H1 (cell line): ENCODE results near the gene TPM2. TPM values are rescaled to one million over a fixed set of nuclear protein-coding genes. Genes with fewer than 3 reads are reported as not detected.

ENCODE experiments used
- CTCF ChIA-PET: fragments of 300-600 bp; sonication (Branson Sonifier 250); formaldehyde crosslinking; loops from one replicate; lab custom pipeline; 2021; ENCODE audit not compliant: partially characterized antibody; lab: Charles Lee
- POLR2A ChIA-PET: fragments of 300-600 bp; sonication (Branson Sonifier 250); formaldehyde crosslinking; loops from one replicate; lab custom pipeline; 2021; ENCODE audit warnings: inconsistent platforms; ENCODE audit not compliant: partially characterized antibody; lab: Charles Lee
- DNase-seq, 2 experiments: peaks; one replicate each; pipeline versions ENCODE4 v3.0.0 to v3.0.0-alpha.2; 2010 to 2022; ENCODE audit warnings: low spot score in 2 of 2, low read depth in 1 of 2, mixed read lengths in 1 of 2
- FAIRE-seq: peaks from 2 replicates; lab custom pipeline; 2011; peaks lifted over from hg19 to GRCh38; lab: Jason Lieb, UNC
- H2AFZ ChIP-seq: 2 replicates; pipeline ENCODE4 v1.8.1; 2012; ENCODE audit warnings: low read length, inconsistent platforms
- H2AK5ac ChIP-seq: 2 replicates; pipeline ENCODE4 v1.6.1; 2013; ENCODE audit warnings: low read depth, low read length
- H2BK120ac ChIP-seq: replicated peaks from 2 replicates; pipeline ENCODE3; 2013; ENCODE audit warnings: low read depth, low read length, inconsistent platforms
- H2BK12ac ChIP-seq: 2 replicates; pipeline ENCODE4 v1.6.1; 2013; ENCODE audit warnings: low read depth, low read length
- H2BK15ac ChIP-seq: 2 replicates; pipeline ENCODE4 v1.6.1; 2013; ENCODE audit warnings: low read length
- H2BK20ac ChIP-seq: 2 replicates; pipeline ENCODE4 v1.6.1; 2013; ENCODE audit warnings: low read length
- H2BK5ac ChIP-seq: 2 replicates; pipeline ENCODE4 v1.6.1; 2013; ENCODE audit warnings: low read depth, low read length
- H3K14ac ChIP-seq: 2 replicates; pipeline ENCODE4 v1.6.1; 2013; ENCODE audit warnings: inconsistent platforms; ENCODE audit not compliant: insufficient read length
- H3K18ac ChIP-seq: 2 replicates; pipeline ENCODE4 v1.6.1; 2013; ENCODE audit warnings: low read length; ENCODE audit errors: extremely low read depth
- H3K23ac ChIP-seq: 2 replicates; pipeline ENCODE4 v1.6.1; 2013; ENCODE audit warnings: inconsistent platforms; ENCODE audit not compliant: insufficient read length
- H3K23me2 ChIP-seq: 2 replicates; pipeline ENCODE4 v1.6.1; 2013; ENCODE audit warnings: low read depth, low read length
- H3K27ac ChIP-seq: 2 replicates; pipeline ENCODE4 v1.6.1; 2011; ENCODE audit warnings: low read depth, low read length, inconsistent platforms
- H3K27me3 ChIP-seq, 4 experiments: replicated peaks in 1 of 4; 1 replicate in 1 of 4; 2 replicates in 3 of 4; pipeline versions ENCODE4 v1.6.1 to v1.8.1; 2011 to 2013; ENCODE audit warnings: low read length in 3 of 4, mild to moderate bottlenecking in 3 of 4, inconsistent platforms in 2 of 4, mixed read lengths in 2 of 4, moderate library complexity in 1 of 4; ENCODE audit not compliant: control insufficient read depth in 3 of 4, insufficient read depth in 3 of 4; ENCODE audit errors: extremely low read depth in 1 of 4
- H3K36me3 ChIP-seq, 4 experiments: 2 replicates each; pipeline versions ENCODE4 v1.6.1 to v1.8.1; 2011 to 2013; ENCODE audit warnings: mild to moderate bottlenecking in 4 of 4, low read length in 3 of 4, moderate library complexity in 2 of 4, control low read depth in 1 of 4, inconsistent platforms in 1 of 4; ENCODE audit not compliant: insufficient read depth in 4 of 4, control insufficient read depth in 2 of 4
- H3K4ac ChIP-seq: replicated peaks from 2 replicates; pipeline ENCODE3; 2013; ENCODE audit warnings: low read length, low read depth, mixed read lengths, inconsistent platforms; ENCODE audit not compliant: insufficient read length
- H3K4me1 ChIP-seq, 4 experiments: replicated peaks in 1 of 4; 1 replicate in 1 of 4; 2 replicates in 3 of 4; pipeline versions ENCODE4 v1.6.1 to v1.8.1; 2011 to 2013; ENCODE audit warnings: low read length in 3 of 4, inconsistent platforms in 2 of 4, mixed read lengths in 1 of 4; ENCODE audit not compliant: insufficient read depth in 4 of 4, control insufficient read depth in 3 of 4
- H3K4me2 ChIP-seq, 2 experiments: 2 replicates each; pipeline versions ENCODE4 v1.6.1 to v1.8.1; 2011 to 2013; ENCODE audit warnings: low read depth in 2 of 2, low read length in 2 of 2, control low read depth in 1 of 2, inconsistent platforms in 1 of 2, mild to moderate bottlenecking in 1 of 2; ENCODE audit not compliant: insufficient read depth in 1 of 2
- H3K4me3 ChIP-seq, 4 experiments: fragments of 200-600, 300-600 bp in 1 of 4; sonication (generic), shearing (Covaris generic), sonication (Bioruptor Twin) in 1 of 4; 2 replicates each; pipeline versions ENCODE4 v1.5.1 to v1.8.1; 2011 to 2016; ENCODE audit warnings: low read length in 4 of 4, low read depth in 3 of 4, control low read depth in 2 of 4, inconsistent platforms in 2 of 4, mild to moderate bottlenecking in 2 of 4, mixed read lengths in 1 of 4, moderate library complexity in 1 of 4; ENCODE audit not compliant: insufficient read depth in 2 of 4; ENCODE audit errors: extremely low read depth in 1 of 4
- H3K56ac ChIP-seq: replicated peaks from 2 replicates; pipeline ENCODE3; 2013; ENCODE audit warnings: low read depth, mild to moderate bottlenecking, mixed read lengths, low read length, inconsistent platforms; ENCODE audit not compliant: insufficient read length
- H3K79me1 ChIP-seq: 2 replicates; pipeline ENCODE4 v1.6.1; 2013; ENCODE audit warnings: low read depth, low read length, control low read depth
- H3K79me2 ChIP-seq, 2 experiments: 2 replicates each; pipeline versions ENCODE4 v1.6.1 to v1.8.1; 2012 to 2013; ENCODE audit warnings: low read length in 2 of 2, mild to moderate bottlenecking in 2 of 2, inconsistent platforms in 1 of 2; ENCODE audit not compliant: insufficient read depth in 2 of 2, control insufficient read depth in 1 of 2
- H3K9ac ChIP-seq, 4 experiments: replicated peaks in 1 of 4; 1 replicate in 1 of 4; 2 replicates in 3 of 4; pipeline versions ENCODE4 v1.6.1 to v1.8.1; 2011 to 2013; ENCODE audit warnings: low read depth in 3 of 4, low read length in 3 of 4, control low read depth in 2 of 4, mild to moderate bottlenecking in 2 of 4, moderate library complexity in 2 of 4, inconsistent platforms in 1 of 4; ENCODE audit errors: extremely low read depth in 1 of 4
- H3K9me3 ChIP-seq, 2 experiments: 2 replicates each; pipeline versions ENCODE4 v1.6.1 to v1.8.1; 2012 to 2013; ENCODE audit warnings: mild to moderate bottlenecking in 2 of 2, moderate library complexity in 2 of 2, control low read depth in 1 of 2, inconsistent platforms in 1 of 2, low read depth in 1 of 2, low read length in 1 of 2, mixed read lengths in 1 of 2; ENCODE audit not compliant: insufficient read depth in 2 of 2
- H4K20me1 ChIP-seq, 2 experiments: replicated peaks in 1 of 2; 2 replicates each; pipeline versions ENCODE3 to v1.8.1; 2011 to 2013; ENCODE audit warnings: inconsistent platforms in 2 of 2, low read length in 2 of 2, mild to moderate bottlenecking in 1 of 2; ENCODE audit not compliant: insufficient read depth in 2 of 2, control insufficient read depth in 1 of 2
- H4K5ac ChIP-seq: 2 replicates; pipeline ENCODE4 v1.6.1; 2013; ENCODE audit warnings: low read length, low read depth, mixed read lengths, inconsistent platforms; ENCODE audit not compliant: insufficient read length
- H4K8ac ChIP-seq: 2 replicates; pipeline ENCODE4 v1.8.0; 2013; ENCODE audit warnings: mild to moderate bottlenecking, moderate library complexity, low read length, inconsistent platforms; ENCODE audit not compliant: insufficient read depth; ENCODE audit errors: extremely low read depth
- H4K91ac ChIP-seq: replicated peaks from 2 replicates; pipeline ENCODE3; 2013; ENCODE audit warnings: low read length, mixed read lengths, inconsistent platforms; ENCODE audit not compliant: insufficient read length
- BCL11A ChIP-seq, 2 experiments: IDR thresholded peaks; one replicate each; pipeline ENCODE4 v1.6.1; 2011; ENCODE audit warnings: low read depth in 2 of 2, low read length in 2 of 2, mild to moderate bottlenecking in 2 of 2
- E2F6 ChIP-seq: IDR thresholded peaks from 2 replicates; pipeline ENCODE4 v1.6.1; 2012; ENCODE audit warnings: inconsistent platforms
- EP300 ChIP-seq, 2 experiments: IDR thresholded peaks; 1 replicate in 1 of 2; 2 replicates in 1 of 2; pipeline ENCODE4 v1.6.1; 2011 to 2012; ENCODE audit warnings: low read depth in 2 of 2, low read length in 2 of 2, mild to moderate bottlenecking in 2 of 2, borderline replicate concordance in 1 of 2, inconsistent platforms in 1 of 2, moderate library complexity in 1 of 2
- EZH2 ChIP-seq: fragments of 200-600 bp; sonication (generic); IDR thresholded peaks from 2 replicates; pipeline ENCODE4 v1.7.1; 2012; ENCODE audit warnings: low read depth, mild to moderate bottlenecking, moderate library complexity, low read length, inconsistent platforms; ENCODE audit not compliant: severe bottlenecking
- GTF2F1 ChIP-seq: IDR thresholded peaks from 2 replicates; pipeline ENCODE4 v1.6.1; 2012; ENCODE audit warnings: low read depth, low read length, improper control_type of control experiment, borderline replicate concordance
- HDAC2 ChIP-seq, 2 experiments: fragments of 300-600 bp in 1 of 2; sonication (generic) in 1 of 2; IDR thresholded peaks; 2 replicates each; pipeline ENCODE4 v1.6.1; 2011 to 2012; ENCODE audit warnings: low read depth in 2 of 2, low read length in 2 of 2, mild to moderate bottlenecking in 2 of 2, moderate library complexity in 2 of 2, borderline replicate concordance in 1 of 2, inconsistent platforms in 1 of 2
- HDAC6 ChIP-seq: IDR thresholded peaks from one replicate; pipeline ENCODE4 v1.7.1; 2012; ENCODE audit warnings: low read depth, mild to moderate bottlenecking, inconsistent platforms, low read length, moderate library complexity
- KDM4A ChIP-seq: IDR thresholded peaks from one replicate; pipeline ENCODE4 v1.7.1; 2012; ENCODE audit warnings: low read depth, mild to moderate bottlenecking, moderate library complexity, low read length, inconsistent platforms; ENCODE audit not compliant: severe bottlenecking
- KDM5A ChIP-seq: fragments of 200-600 bp; IDR thresholded peaks from 2 replicates; pipeline ENCODE4 v1.7.1; 2012; ENCODE audit warnings: mild to moderate bottlenecking, low read length, inconsistent platforms, mixed read lengths
- RXRA ChIP-seq: IDR thresholded peaks from 2 replicates; pipeline ENCODE4 v1.6.1; 2011; ENCODE audit warnings: low read depth, mild to moderate bottlenecking, low read length, moderate library complexity; ENCODE audit not compliant: insufficient read depth
- SP2 ChIP-seq: IDR thresholded peaks from 2 replicates; pipeline ENCODE4 v1.6.1; 2012; ENCODE audit warnings: mild to moderate bottlenecking, low read length, inconsistent platforms
- TAF7 ChIP-seq: optimal IDR thresholded peaks from 2 replicates; pipeline ENCODE3; 2011; ENCODE audit warnings: low read depth, mild to moderate bottlenecking, inconsistent platforms, low read length, moderate library complexity, borderline replicate concordance
- WGBS, 2 experiments: shearing (Covaris generic) in 1 of 2; methylation state at CpG; one replicate each; pipeline versions ENCODE4 v1.1.6 to v1.1.7; 2013 to 2015; ENCODE audit warnings: low lambda C conversion rate in 2 of 2, mixed read lengths in 2 of 2, inconsistent platforms in 1 of 2, low coverage in 1 of 2, missing lambda C conversion rate in 1 of 2; ENCODE audit not compliant: insufficient replicate concordance in 2 of 2, insufficient coverage in 1 of 2, insufficient read length in 1 of 2; ENCODE audit errors: extremely low coverage in 1 of 2, missing lambda C conversion rate in 1 of 2; 5-methylcytosine and 5-hydroxymethylcytosine counted together
- polyA plus RNA-seq, 7 experiments: library from polyadenylated mRNA; depleted of rRNA in 3 of 7; stranded (reverse) in 5 of 7; unstranded in 2 of 7; fragments of >200 nt in 5 of 7; fragments of 200-250 nt in 2 of 7; gene quantifications; 1 replicate in 5 of 7; 2 replicates in 1 of 7; 4 replicates in 1 of 7; pipeline versions ENCODE4 v1.2.1 to v1.2.3, GENCODE V29; 2011 to 2013; ENCODE audit warnings: missing spikeins in 2 of 7, mixed read lengths in 2 of 7
- total RNA-seq: library from RNA; stranded (reverse); fragmentation: NEBNext Ultra II Directional; extraction: Animal tissue kit (Norgen Biotek cat#: 25700); gene quantifications from 2 replicates; pipeline ENCODE4 v1.2.1, GENCODE V29; 2021

TPM2 gene
- total and polyA plus RNA-seq, 2 of the 8 experiments (the other 6 are each of a cell fraction or from before 2014, with no cell fraction given), result 62.5 to 181 TPM

- CTCF ChIA-PET, result interaction anchor here (1.2 to 13.8 kb wide), 8 partner anchors 8 to 102 kb away, joined by 3 to 199 read pairs (median 16); partner anchors contain the start of genes ARHGEF39, CCDC107, CREB3 and RMRP
- no peak overlapping the region for H2AK5ac ChIP-seq
- H2BK120ac ChIP-seq, result no peak overlapping the region
- H2AFZ ChIP-seq, result no peak overlapping the region
- H2BK20ac ChIP-seq, result no peak overlapping the region
- H3K4ac ChIP-seq, result no peak overlapping the region
- no peak overlapping the region for H4K5ac ChIP-seq
- H3K9ac ChIP-seq, result no peak overlapping the region
- no peaks in the 10 kb centered on the region for H3K9me3 ChIP-seq
- no peak overlapping the region for H4K8ac ChIP-seq
- H3K79me1 ChIP-seq, result peaks cover 3% of the 10 kb centered on the region; the same call in 1 of the 2 replicates
- no peak overlapping the region for H3K4me2 ChIP-seq
- no peak for DNase-seq
- no peak for FAIRE-seq
- H4K91ac ChIP-seq, result no peak overlapping the region
- H3K27me3 ChIP-seq, result no peaks in the 10 kb centered on the region
- H3K79me2 ChIP-seq, result no peaks in the 10 kb centered on the region
- no peak overlapping the region for H3K56ac ChIP-seq
- H3K27ac ChIP-seq, result no peak overlapping the region
- POLR2A ChIA-PET, result interaction anchor here (0.7 to 10.5 kb wide), 5 partner anchors 8 to 42 kb away, joined by 3 to 51 read pairs (median 3); no protein-coding TSS in a partner anchor
- no peak overlapping the region for H2BK12ac ChIP-seq
- 81% methylated on average over 2 of the region's 3 CpGs; no CpG with 5 or more reads in 1 of the 2 experiments for whole genome bisulfite sequencing, 2 experiments
- no peak overlapping the region for H2BK15ac ChIP-seq
- no peak overlapping the region for H3K23ac ChIP-seq
- H3K4me3 ChIP-seq, result no peak overlapping the region
- no peak overlapping the region for H2BK5ac ChIP-seq
- H4K20me1 ChIP-seq, result peaks cover 0 to 2% of the 10 kb centered on the region in 2 experiments
- H3K36me3 ChIP-seq, result peaks cover 25 to 85% (median 56%) of the 10 kb centered on the region in 4 experiments; a peak in 7 of 8 replicates
- H3K18ac ChIP-seq, result no peak overlapping the region
- H3K23me2 ChIP-seq, result no peaks in the 10 kb centered on the region
- no peak overlapping the region for H3K14ac ChIP-seq
- no peaks in the 10 kb centered on the region for H3K4me1 ChIP-seq
- TF ChIP-seq HDAC2 (IDR thresholded peaks at IDR 0.05; ENCODE audit: borderline replicate concordance in 1 of 2, low read depth in 2 of 2, low read length in 2 of 2) (no peak), SP2 (no peak), EZH2 (no peak), KDM4A (no peak), GTF2F1 (no peak), EP300 (IDR thresholded peaks at IDR 0.05; ENCODE audit: borderline replicate concordance in 1 of 2, low read depth in 2 of 2, low read length in 2 of 2) (no peak), BCL11A (IDR thresholded peaks at IDR 0.05; ENCODE audit: low read depth in 2 of 2, low read length in 2 of 2) (no peak), HDAC6 (no peak), E2F6 (no peak), TAF7 (no peak), RXRA (no peak), KDM5A (no peak)
These were observed 23.9 kb upstream of the TPM2 start for GRCh38 chr9:35713578-35713977.
